ENCODE data around the gene LRRTM4. TPM values are rescaled to one million over a fixed set of nuclear protein-coding genes. Genes with fewer than 3 reads are reported as not detected.

The LRRTM4 gene
- total RNA-seq, 1 experiment from 2014 or later, result 0.13 TPM

GRCh38 chr2:77127345-77127744, 394.8 kb downstream of the LRRTM4 start:
- no peak for DNase-seq (ENCODE audit: low spot score)
- POLR2A ChIA-PET (ENCODE audit: low non-redundant PET), result no interaction called here
- Histone ChIP-seq H3K27me3 (replicated peaks; ENCODE audit: insufficient read depth, low read depth, low read length, poor library complexity) (no peaks in the 10 kb centered on the region), H3K4me3 (ENCODE audit: low read depth, low read length, poor library complexity, severe bottlenecking) (no peak overlapping the region), H3K27ac (ENCODE audit: low read depth, low read length, poor library complexity, severe bottlenecking) (no peak overlapping the region), H3K4me1 (ENCODE audit: insufficient read depth, low read length, poor library complexity, severe bottlenecking) (no peaks in the 10 kb centered on the region), H3K9me3 (ENCODE audit: low read depth, low read length, poor library complexity, severe bottlenecking) (no peaks in the 10 kb centered on the region), H3K36me3 (ENCODE audit: insufficient read depth, low read length, poor library complexity, severe bottlenecking) (no peaks in the 10 kb centered on the region)
- BruUV-seq (replicated peaks), result no TSS peak
- CTCF ChIA-PET, result no interaction called here
- intact Hi-C loops (cut with micrococcal nuclease; ENCODE audit: unreplicated experiment), result no loop called here
- TF ChIP-seq, protein P1, sequence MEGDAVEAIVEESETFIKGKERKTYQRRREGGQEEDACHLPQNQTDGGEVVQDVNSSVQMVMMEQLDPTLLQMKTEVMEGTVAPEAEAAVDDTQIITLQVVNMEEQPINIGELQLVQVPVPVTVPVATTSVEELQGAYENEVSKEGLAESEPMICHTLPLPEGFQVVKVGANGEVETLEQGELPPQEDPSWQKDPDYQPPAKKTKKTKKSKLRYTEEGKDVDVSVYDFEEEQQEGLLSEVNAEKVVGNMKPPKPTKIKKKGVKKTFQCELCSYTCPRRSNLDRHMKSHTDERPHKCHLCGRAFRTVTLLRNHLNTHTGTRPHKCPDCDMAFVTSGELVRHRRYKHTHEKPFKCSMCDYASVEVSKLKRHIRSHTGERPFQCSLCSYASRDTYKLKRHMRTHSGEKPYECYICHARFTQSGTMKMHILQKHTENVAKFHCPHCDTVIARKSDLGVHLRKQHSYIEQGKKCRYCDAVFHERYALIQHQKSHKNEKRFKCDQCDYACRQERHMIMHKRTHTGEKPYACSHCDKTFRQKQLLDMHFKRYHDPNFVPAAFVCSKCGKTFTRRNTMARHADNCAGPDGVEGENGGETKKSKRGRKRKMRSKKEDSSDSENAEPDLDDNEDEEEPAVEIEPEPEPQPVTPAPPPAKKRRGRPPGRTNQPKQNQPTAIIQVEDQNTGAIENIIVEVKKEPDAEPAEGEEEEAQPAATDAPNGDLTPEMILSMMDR (conservative IDR thresholded peaks at IDR 0.05; ENCODE audit: low read depth, low read length), result no peak

- ChIA-PET CTCF (no interaction called here), POLR2A (ENCODE audit: low non-redundant PET) (no interaction called here)
- H3K36me3 ChIP-seq (ENCODE audit: insufficient read depth, low read length, poor library complexity, severe bottlenecking), result no peaks in the 10 kb centered on the region
- H3K4me3 ChIP-seq (ENCODE audit: low read depth, low read length, poor library complexity, severe bottlenecking), result no peak overlapping the region
- no peak overlapping the region for H3K27ac ChIP-seq (ENCODE audit: low read depth, low read length, poor library complexity, severe bottlenecking)
- DNase-seq (ENCODE audit: low spot score), result no peak
- H3K4me1 ChIP-seq (ENCODE audit: insufficient read depth, low read length, poor library complexity, severe bottlenecking), result no peaks in the 10 kb centered on the region
- no peaks in the 10 kb centered on the region for H3K9me3 ChIP-seq (ENCODE audit: low read depth, low read length, poor library complexity, severe bottlenecking)
- TF ChIP-seq, protein P1 (conservative IDR thresholded peaks at IDR 0.05; ENCODE audit: low read depth, low read length), result no peak
- no peak for TF ChIP-seq EZH2 (IDR thresholded peaks at IDR 0.05; ENCODE audit: borderline replicate concordance, low read depth, low read length, poor library complexity, severe bottlenecking)
- intact Hi-C loops (cut with micrococcal nuclease; ENCODE audit: unreplicated experiment), result no loop called here
- BruUV-seq (replicated peaks), result no TSS peak
- H3K27me3 ChIP-seq (replicated peaks; ENCODE audit: insufficient read depth, low read depth, low read length, poor library complexity), result no peaks in the 10 kb centered on the region
These were observed 400.7 kb downstream of the LRRTM4 start for GRCh38 chr2:77121518-77121917.

DNA sequence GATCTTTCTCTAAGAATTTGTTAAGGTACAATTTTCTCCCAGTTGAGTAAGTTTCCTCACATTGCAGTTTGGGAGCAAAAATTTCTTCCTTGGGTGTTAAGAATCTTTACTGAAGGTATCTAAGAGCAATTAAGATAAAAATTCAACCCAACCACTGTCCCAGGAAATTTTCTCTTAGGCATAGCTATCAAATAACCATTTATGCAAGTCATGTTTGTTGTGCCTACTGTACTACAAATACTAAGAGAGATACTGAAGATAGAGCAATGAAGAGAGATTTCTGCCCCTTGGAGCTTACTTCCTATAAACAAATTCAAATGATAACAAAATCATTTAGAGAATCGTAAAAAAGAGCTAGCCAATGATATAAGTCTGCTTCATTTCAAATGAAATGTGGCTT, 402.8 kb downstream of the LRRTM4 start:
- CTCF ChIA-PET, result no interaction called here

More for the DNA sequence above, 402.8 kb downstream of the LRRTM4 start:
- POLR2A ChIA-PET (ENCODE audit: low non-redundant PET), result no interaction called here
- H3K4me1 ChIP-seq (ENCODE audit: insufficient read depth, low read length, poor library complexity, severe bottlenecking), result no peaks in the 10 kb centered on the region
- H3K4me3 ChIP-seq (ENCODE audit: low read depth, low read length, poor library complexity, severe bottlenecking), result no peak overlapping the region
- no peak overlapping the region for H3K27ac ChIP-seq (ENCODE audit: low read depth, low read length, poor library complexity, severe bottlenecking)
- no peaks in the 10 kb centered on the region for H3K9me3 ChIP-seq (ENCODE audit: low read depth, low read length, poor library complexity, severe bottlenecking)
- H3K36me3 ChIP-seq (ENCODE audit: insufficient read depth, low read length, poor library complexity, severe bottlenecking), result no peaks in the 10 kb centered on the region
- TF ChIP-seq EZH2 (IDR thresholded peaks at IDR 0.05; ENCODE audit: borderline replicate concordance, low read depth, low read length, poor library complexity, severe bottlenecking), result no peak
- TF ChIP-seq, protein P1 (conservative IDR thresholded peaks at IDR 0.05; ENCODE audit: low read depth, low read length), result no peak
- H3K27me3 ChIP-seq (replicated peaks; ENCODE audit: insufficient read depth, low read depth, low read length, poor library complexity), result no peaks in the 10 kb centered on the region
- intact Hi-C loops (cut with micrococcal nuclease; ENCODE audit: unreplicated experiment), result no loop called here
- BruUV-seq (replicated peaks), result no TSS peak
- DNase-seq (ENCODE audit: low spot score), result no peak

Measured in A673 (cell line).